AML-193 (cell line): ENCODE results near the gene CALU.

Source experiments
- DNase-seq, 2 experiments: peaks; one replicate each; lab custom pipeline; 2025; lab: John Stamatoyannopoulos, UW

Gene CALU

GRCh38 chr7:128811631-128812430 lies 72.7 kb downstream of the CALU start:
- DNase-seq = peak in 1 of 2 experiments; percentile 17

- DNase-seq = peak; percentile 40 to 53
Measured at GRCh38 chr7:128812514-128813168, 73.5 kb downstream of the CALU start.

GRCh38 chr7:128814499-128814898 lies 75.3 kb downstream of the CALU start:
- no peak for DNase-seq

GRCh38 chr7:128815289-128815942 lies 76.3 kb downstream of the CALU start:
- DNase-seq = no peak

GRCh38 chr7:128818694-128819093 lies 79.5 kb downstream of the CALU start:
- DNase-seq = no peak
